ENCODE results near the gene TM4SF1. TPM values are rescaled to one million over a fixed set of nuclear protein-coding genes. Genes with fewer than 3 reads are reported as not detected.

TM4SF1 gene
- total and polyA plus RNA-seq, 8 donors, result 29.8 to 468 (median 90.0) TPM

DNA sequence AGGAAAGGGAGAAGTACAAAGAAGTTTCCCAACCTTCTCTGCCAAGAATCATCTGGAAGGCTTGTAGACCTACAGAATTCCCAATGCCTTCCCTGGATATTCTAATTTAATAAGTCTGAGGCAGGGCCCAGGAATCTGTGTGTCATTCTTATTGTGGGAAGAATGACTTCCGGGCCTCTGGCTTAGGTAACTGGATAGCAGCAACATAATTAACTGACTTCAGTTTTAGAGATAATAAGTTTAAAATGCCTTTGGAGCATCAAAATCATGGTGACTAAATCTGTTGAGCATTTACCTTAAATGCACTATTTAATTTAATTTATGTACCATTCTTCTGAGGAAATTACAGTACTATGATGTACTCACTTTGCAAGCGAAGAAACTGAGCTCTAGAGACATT lies 44.3 kb upstream of the TM4SF1 start:
- Histone ChIP-seq H3K4me1 (no peaks in the 10 kb centered on the region), H3K4me3 (no peak overlapping the region), H3K27me3 (no peaks in the 10 kb centered on the region), H3K9me3 (no peaks in the 10 kb centered on the region), H3K36me3 (no peaks in the 10 kb centered on the region), H3K27ac (no peak overlapping the region)
- no peak for DNase-seq
- WGBS, 5 donors, result 96 to 99% (median 98%) methylated on average over 2 of the region's 2 CpGs
- TF ChIP-seq POLR2A (IDR thresholded peaks at IDR 0.05), result no peak
- no peak for TF ChIP-seq POLR2AphosphoS5 (IDR thresholded peaks at IDR 0.05)
- TF ChIP-seq, protein P1, sequence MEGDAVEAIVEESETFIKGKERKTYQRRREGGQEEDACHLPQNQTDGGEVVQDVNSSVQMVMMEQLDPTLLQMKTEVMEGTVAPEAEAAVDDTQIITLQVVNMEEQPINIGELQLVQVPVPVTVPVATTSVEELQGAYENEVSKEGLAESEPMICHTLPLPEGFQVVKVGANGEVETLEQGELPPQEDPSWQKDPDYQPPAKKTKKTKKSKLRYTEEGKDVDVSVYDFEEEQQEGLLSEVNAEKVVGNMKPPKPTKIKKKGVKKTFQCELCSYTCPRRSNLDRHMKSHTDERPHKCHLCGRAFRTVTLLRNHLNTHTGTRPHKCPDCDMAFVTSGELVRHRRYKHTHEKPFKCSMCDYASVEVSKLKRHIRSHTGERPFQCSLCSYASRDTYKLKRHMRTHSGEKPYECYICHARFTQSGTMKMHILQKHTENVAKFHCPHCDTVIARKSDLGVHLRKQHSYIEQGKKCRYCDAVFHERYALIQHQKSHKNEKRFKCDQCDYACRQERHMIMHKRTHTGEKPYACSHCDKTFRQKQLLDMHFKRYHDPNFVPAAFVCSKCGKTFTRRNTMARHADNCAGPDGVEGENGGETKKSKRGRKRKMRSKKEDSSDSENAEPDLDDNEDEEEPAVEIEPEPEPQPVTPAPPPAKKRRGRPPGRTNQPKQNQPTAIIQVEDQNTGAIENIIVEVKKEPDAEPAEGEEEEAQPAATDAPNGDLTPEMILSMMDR (IDR thresholded peaks at IDR 0.05), result no peak
- no peak for TF ChIP-seq EP300 (IDR thresholded peaks at IDR 0.05)
- intact Hi-C loops (cut with DNase I; ENCODE audit: low total_unique reads), result no loop called here

DNA sequence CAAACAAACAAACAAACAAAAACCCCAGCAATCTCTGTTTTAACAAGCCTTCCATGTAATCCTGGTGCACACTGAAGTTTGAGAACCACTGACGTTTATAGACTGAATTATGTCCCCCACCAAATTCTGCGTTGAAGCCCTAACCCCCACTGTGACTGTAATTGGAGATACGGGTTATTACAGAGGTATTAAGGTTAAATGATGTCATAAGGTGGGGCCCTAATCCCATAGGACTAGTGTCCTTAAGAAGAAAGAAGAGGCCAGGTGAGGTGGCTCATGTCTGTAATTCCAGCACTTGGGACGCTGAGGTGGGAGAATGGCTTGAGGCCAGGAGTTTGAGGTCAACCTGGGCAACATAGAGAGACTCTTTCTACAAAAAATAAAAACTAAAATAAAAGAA lies 42.4 kb upstream of the TM4SF1 start:
- H3K36me3 ChIP-seq, result no peaks in the 10 kb centered on the region
- H3K27me3 ChIP-seq, result no peaks in the 10 kb centered on the region
- intact Hi-C loops (cut with DNase I; ENCODE audit: low total_unique reads), result no loop called here
- no peaks in the 10 kb centered on the region for H3K4me1 ChIP-seq
- DNase-seq, result no peak
- no peaks in the 10 kb centered on the region for H3K9me3 ChIP-seq
- 91 to 96% (median 94%) methylated on average over 4 of the region's 4 CpGs for WGBS, 5 donors
- TF ChIP-seq, protein P1 (IDR thresholded peaks at IDR 0.05), result no peak
- TF ChIP-seq POLR2AphosphoS5 (IDR thresholded peaks at IDR 0.05), result no peak
- no peak for TF ChIP-seq POLR2A (IDR thresholded peaks at IDR 0.05)
- no peak for TF ChIP-seq EP300 (IDR thresholded peaks at IDR 0.05)
- no peak overlapping the region for H3K4me3 ChIP-seq
- H3K27ac ChIP-seq, result no peak overlapping the region

DNA sequence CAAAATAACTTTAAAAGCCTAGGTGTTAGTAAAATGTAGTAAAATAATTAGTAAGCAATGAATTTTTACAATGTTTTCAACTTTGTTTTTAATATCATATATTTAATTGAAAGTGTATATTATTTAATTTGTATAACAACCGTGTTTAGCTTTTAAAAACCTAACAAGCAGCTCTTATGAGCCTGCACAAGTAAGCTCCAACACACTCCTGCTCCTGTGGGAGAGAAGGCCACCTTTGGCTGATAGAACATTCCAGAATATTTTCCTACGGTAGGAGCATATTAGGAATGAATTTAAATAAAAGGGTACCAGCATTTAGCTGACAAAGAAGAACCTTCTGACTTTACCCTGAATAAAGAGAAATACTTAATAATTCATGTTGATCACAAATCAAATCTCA lies 40.3 kb upstream of the TM4SF1 start:
- WGBS, 5 donors, result 82 to 85% (median 84%) methylated on average over 2 of the region's 2 CpGs
- no peak overlapping the region for H3K4me3 ChIP-seq
- no peaks in the 10 kb centered on the region for H3K36me3 ChIP-seq
- no peaks in the 10 kb centered on the region for H3K9me3 ChIP-seq
- no peaks in the 10 kb centered on the region for H3K27me3 ChIP-seq
- no peaks in the 10 kb centered on the region for H3K4me1 ChIP-seq
- intact Hi-C loops (cut with DNase I; ENCODE audit: low total_unique reads), result no loop called here
- H3K27ac ChIP-seq, result no peak overlapping the region
- TF ChIP-seq POLR2AphosphoS5 (IDR thresholded peaks at IDR 0.05) (no peak), POLR2A (IDR thresholded peaks at IDR 0.05) (no peak), EP300 (IDR thresholded peaks at IDR 0.05) (no peak)
- TF ChIP-seq, protein P1 (IDR thresholded peaks at IDR 0.05), result no peak
- DNase-seq, result no peak

DNA sequence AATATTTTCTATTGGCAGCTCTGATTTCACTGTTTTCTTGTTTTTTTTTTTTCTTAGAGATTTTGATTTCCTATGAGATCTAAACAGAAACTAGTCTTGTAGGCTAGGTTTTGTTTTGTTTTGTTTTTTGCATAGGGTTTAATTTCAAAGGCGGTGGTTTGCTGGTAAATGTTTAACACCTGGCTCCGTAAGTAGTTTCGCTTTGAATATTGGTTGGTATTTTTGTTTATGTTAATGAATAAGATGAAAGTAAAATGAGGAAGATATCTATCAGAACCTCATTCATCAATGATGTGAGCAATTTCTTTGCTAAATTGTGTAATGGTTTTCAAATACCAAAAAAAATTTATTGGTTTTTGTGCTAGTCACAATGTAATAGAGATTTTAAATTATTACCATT lies 39.7 kb upstream of the TM4SF1 start:
- no peak overlapping the region for H3K27ac ChIP-seq
- intact Hi-C loops (cut with DNase I; ENCODE audit: low total_unique reads), result no loop called here
- H3K4me3 ChIP-seq, result no peak overlapping the region
- H3K4me1 ChIP-seq, result peaks cover 0 to 3% (median 0%) of the 10 kb centered on the region in 4 donors
- no peaks in the 10 kb centered on the region for H3K9me3 ChIP-seq
- 53 to 78% (median 68%) methylated on average over 3 of the region's 3 CpGs for WGBS, 5 donors
- H3K36me3 ChIP-seq, result no peaks in the 10 kb centered on the region
- H3K27me3 ChIP-seq, result no peaks in the 10 kb centered on the region
- no peak for DNase-seq
- TF ChIP-seq POLR2AphosphoS5 (IDR thresholded peaks at IDR 0.05) (no peak), POLR2A (IDR thresholded peaks at IDR 0.05) (no peak), EP300 (IDR thresholded peaks at IDR 0.05) (no peak)
- TF ChIP-seq, protein P1 (IDR thresholded peaks at IDR 0.05), result no peak
